ENCODE measurements around the gene GFPT2.

The GFPT2 gene

GRCh38 chr5:180332861-180333260 is 20.3 kb downstream of the GFPT2 start:
- FAIRE-seq, result no peak

GRCh38 chr5:180332051-180332517 is 21.1 kb downstream of the GFPT2 start:
- FAIRE-seq, result no peak

- no peak for FAIRE-seq
Observed at GRCh38 chr5:180331647-180331950, 21.5 kb downstream of the GFPT2 start.

GRCh38 chr5:180330810-180331646 is 22.1 kb downstream of the GFPT2 start:
- FAIRE-seq, result no peak

GRCh38 chr5:180330270-180330648 is 22.9 kb downstream of the GFPT2 start:
- FAIRE-seq, result no peak

- FAIRE-seq, result no peak
Observed at GRCh38 chr5:180329606-180330269, 23.4 kb downstream of the GFPT2 start.

- no peak for FAIRE-seq
Observed at GRCh38 chr5:180329138-180329435, 24.0 kb downstream of the GFPT2 start.

GRCh38 chr5:180328296-180329137 is 24.6 kb downstream of the GFPT2 start:
- peak; percentile 53 for FAIRE-seq

- no peak for FAIRE-seq
Observed at GRCh38 chr5:180326989-180327565, 26.1 kb downstream of the GFPT2 start.

- FAIRE-seq, result no peak
Observed at GRCh38 chr5:180324601-180324950, 28.6 kb downstream of the GFPT2 start.

GRCh38 chr5:180323941-180324600 is 29.1 kb downstream of the GFPT2 start:
- no peak for FAIRE-seq

- no peak for FAIRE-seq
Observed at GRCh38 chr5:180323160-180323559, 30.0 kb downstream of the GFPT2 start.

GRCh38 chr5:180318456-180319089 is 34.6 kb downstream of the GFPT2 start:
- no peak for FAIRE-seq

GRCh38 chr5:180316586-180316985 is 36.5 kb downstream of the GFPT2 start:
- FAIRE-seq, result no peak

- no peak for FAIRE-seq
Observed at GRCh38 chr5:180315762-180316212, 37.3 kb downstream of the GFPT2 start.

- no peak for FAIRE-seq
Observed at GRCh38 chr5:180313677-180314505, 39.2 kb downstream of the GFPT2 start.

GRCh38 chr5:180311216-180311615 is 41.9 kb downstream of the GFPT2 start:
- no peak for FAIRE-seq

- no peak for FAIRE-seq
Observed at GRCh38 chr5:180306796-180307195, 46.3 kb downstream of the GFPT2 start.

GRCh38 chr5:180305481-180305880 is 47.7 kb downstream of the GFPT2 start:
- no peak for FAIRE-seq

- FAIRE-seq, result no peak
Observed at GRCh38 chr5:180304431-180305375, 48.4 kb downstream of the GFPT2 start.

Measured in G401.6 (cell line).